ENCODE measurements around the gene CCNK. TPM values are rescaled to one million over a fixed set of nuclear protein-coding genes. Genes with fewer than 3 reads are reported as not detected.

The CCNK gene
- total and polyA plus RNA-seq, 2 of the 13 experiments (the other 11 are each of a cell fraction or from before 2014, with no cell fraction given): 4.9 to 9.7 TPM

DNA sequence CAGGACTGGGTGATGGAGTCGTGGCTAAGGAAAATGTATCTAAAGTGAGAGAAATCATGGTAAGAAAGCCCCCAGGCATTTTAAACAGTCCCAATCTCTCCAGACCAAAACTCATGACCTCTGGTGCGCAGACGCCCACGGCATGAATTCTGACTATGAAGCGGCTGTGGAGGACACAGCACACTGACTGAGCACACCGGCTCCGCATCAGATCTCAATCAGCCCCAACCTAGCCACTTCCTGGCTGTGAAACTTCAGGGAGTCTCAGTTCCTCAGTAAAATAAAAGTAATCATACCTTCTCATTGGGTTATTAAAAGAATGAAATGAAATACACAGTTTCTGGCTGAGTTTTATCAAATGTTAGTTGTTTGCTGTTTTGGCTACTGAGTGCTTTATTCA lies 39.3 kb upstream of the CCNK start:
- Histone ChIP-seq H3K9me3 (ENCODE audit: low read length) (no peaks in the 10 kb centered on the region), H3K27me3 (ENCODE audit: control insufficient read depth in 1 of 2, insufficient read depth in 2 of 2, low read length in 2 of 2) (no peaks in the 10 kb centered on the region), H2AFZ (ENCODE audit: low read length) (no peak overlapping the region), H3K27ac (ENCODE audit: extremely low read length, insufficient read depth, low read length) (no peak overlapping the region), H3K4me3 (replicated peaks in 1 of 3; ENCODE audit: insufficient read depth in 1 of 3, low read depth in 2 of 3, low read length in 3 of 3) (no peak overlapping the region), H3K36me3 (replicated peaks in 1 of 2; ENCODE audit: control insufficient read depth in 1 of 2, insufficient read depth in 2 of 2, low read length in 2 of 2) (peaks cover 11 to 33% of the 10 kb centered on the region in 2 experiments), H3K4me2 (ENCODE audit: low read depth, low read length) (no peak overlapping the region), H3K79me2 (ENCODE audit: insufficient read depth, low read length) (no peaks in the 10 kb centered on the region), H4K20me1 (ENCODE audit: insufficient read depth, low read length) (no peaks in the 10 kb centered on the region), H3K9ac (ENCODE audit: insufficient read depth, low read depth, low read length) (no peak overlapping the region), H3K4me1 (ENCODE audit: insufficient read depth, low read length) (no peaks in the 10 kb centered on the region)
- POLR2A ChIA-PET: no interaction called here
- 97% methylated on average over 6 of the region's 7 CpGs for WGBS (ENCODE audit: low lambda C conversion rate)
- BruUV-seq (replicated peaks): no TSS peak
- no peak for DNase-seq (ENCODE audit: low spot score)
- intact Hi-C loops (cut with micrococcal nuclease; ENCODE audit: unreplicated experiment): no loop called here
- CTCF ChIA-PET (ENCODE audit: low intra/inter-chr PET ratio, low total read pairs): no interaction called here
- ATAC-seq: no peak
- FAIRE-seq: no peak
- in situ Hi-C loops (cut with HindIII; ENCODE audit: extremely low pct_ligation_motif_present, low pct_unique_long_range_greater_than_20kb): no loop called here
- TF ChIP-seq ZNF770 (CRISPR knock-in tag; IDR thresholded peaks at IDR 0.05) (no peak), ZNF33A (CRISPR knock-in tag; IDR thresholded peaks at IDR 0.05; ENCODE audit: borderline replicate concordance) (no peak), ZNF83 (CRISPR knock-in tag; IDR thresholded peaks at IDR 0.05; ENCODE audit: borderline replicate concordance) (no peak), NFE2L1 (CRISPR knock-in tag; IDR thresholded peaks at IDR 0.05; ENCODE audit: borderline replicate concordance) (no peak), CENPBD1 (CRISPR knock-in tag; IDR thresholded peaks at IDR 0.05; ENCODE audit: borderline replicate concordance, low read depth) (no peak), ZNF10 (CRISPR knock-in tag; IDR thresholded peaks at IDR 0.05; ENCODE audit: borderline replicate concordance, low read depth) (no peak), ZNF333 (CRISPR knock-in tag; IDR thresholded peaks at IDR 0.05; ENCODE audit: borderline replicate concordance) (no peak), ZNF543 (CRISPR knock-in tag; IDR thresholded peaks at IDR 0.05) (no peak), ZNF432 (CRISPR knock-in tag; IDR thresholded peaks at IDR 0.05; ENCODE audit: borderline replicate concordance) (no peak), BRD4 (CRISPR knock-in tag; IDR thresholded peaks at IDR 0.05) (no peak), GABPA (IDR thresholded peaks at IDR 0.05; ENCODE audit: low read depth, low read length) (no peak), GABPA (CRISPR knock-in tag; IDR thresholded peaks at IDR 0.05; ENCODE audit: low read depth) (no peak), RAD21 (CRISPR knock-in tag; IDR thresholded peaks at IDR 0.05) (no peak), ZNF7 (CRISPR knock-in tag; IDR thresholded peaks at IDR 0.05) (no peak), SMC3 (IDR thresholded peaks at IDR 0.05; ENCODE audit: low read length) (no peak), MAFG (CRISPR knock-in tag; IDR thresholded peaks at IDR 0.05) (no peak), SALL1 (CRISPR knock-in tag; IDR thresholded peaks at IDR 0.05) (no peak), ZBTB44 (CRISPR knock-in tag; IDR thresholded peaks at IDR 0.05) (no peak), ZBTB43 (CRISPR knock-in tag; conservative IDR thresholded peaks at IDR 0.05) (no peak), ZNF772 (CRISPR knock-in tag; IDR thresholded peaks at IDR 0.05) (no peak), FOXO1 (CRISPR knock-in tag; IDR thresholded peaks at IDR 0.05) (no peak)

All from HepG2 (cell line).